A549 treated with AZD9567 at 1 μM for 4 hours (cell line): ENCODE results near the gene PLCG1. TPM values are rescaled to one million over a fixed set of nuclear protein-coding genes. Genes with fewer than 3 reads are reported as not detected.

Source experiments
- total RNA-seq: library from RNA; stranded (reverse); fragments of 200-300 nt; extraction: Qiagen RNA extraction; gene quantifications from 5 replicates; pipeline ENCODE4 v1.2.3, GENCODE V29; 2022; ENCODE audit not compliant: insufficient read depth

Gene PLCG1
- total RNA-seq = 35.8 to 52.8 TPM (median 44.0 TPM) in 5 replicates

GRCh38 chr20:41136680-41137613 lies at the start of gene PLCG1:
PLCG1 (plus strand) TSS chr20:41137543; CDS start chr20:41137642, 99 bp downstream.

Other genes with a start within 250 kb of the PLCG1 start
- 139 to 192 TPM (median 174 TPM) in 5 replicates for gene TOP1, start 108.7 kb upstream of the PLCG1 start, total RNA-seq
- 5.6 to 8.1 TPM (median 6.5 TPM) in 5 replicates for gene ZHX3, start 180.2 kb downstream of the PLCG1 start, total RNA-seq
- gene LPIN3, start 203.3 kb downstream of the PLCG1 start, total RNA-seq = 7.4 to 17.0 TPM (median 12.3 TPM) in 5 replicates
- 0.41 to 0.48 TPM (median 0.45 TPM) in 4 of 5 replicates, not detected in the other for gene EMILIN3, start 229.3 kb downstream of the PLCG1 start, total RNA-seq